Loucy (cell line): ENCODE results near the gene RYR2.

Source experiments
- H2AFZ ChIP-seq: fragments of 200-600 bp; sonication (generic); 2 replicates; pipeline ENCODE4 v1.6.0; 2016; ENCODE audit warnings: antibody characterized with exemption, mild to moderate bottlenecking, low read length, moderate library complexity
- H3F3A ChIP-seq: fragments of 200-600 bp; 2 replicates; pipeline ENCODE4 v1.6.0; 2016; ENCODE audit warnings: antibody characterized with exemption, low read depth, mild to moderate bottlenecking
- H3K27me3 ChIP-seq: fragments of 200-600 bp; sonication (generic); 2 replicates; pipeline ENCODE4 v1.6.1; 2014; ENCODE audit warnings: low read length, mild to moderate bottlenecking; ENCODE audit not compliant: insufficient read depth, poor library complexity, severe bottlenecking
- H3K36me3 ChIP-seq: fragments of 200-600 bp; sonication (generic); 2 replicates; pipeline ENCODE4 v1.6.1; 2016; ENCODE audit warnings: low read length; ENCODE audit not compliant: insufficient read depth
- H3K4me1 ChIP-seq: fragments of 200-600 bp; sonication (generic); 2 replicates; pipeline ENCODE4 v1.5.1; 2014; ENCODE audit warnings: low read length, mild to moderate bottlenecking; ENCODE audit not compliant: insufficient read depth, poor library complexity, severe bottlenecking
- H3K4me2 ChIP-seq: fragments of 200-600 bp; sonication (generic); 2 replicates; pipeline ENCODE4 v1.6.0; 2014; ENCODE audit warnings: antibody characterized with exemption, low read length, low read depth, mild to moderate bottlenecking; ENCODE audit not compliant: poor library complexity, severe bottlenecking
- H3K4me3 ChIP-seq: fragments of 200-600 bp; sonication (generic); 2 replicates; pipeline ENCODE4 v1.5.1; 2014; ENCODE audit warnings: low read length, mild to moderate bottlenecking, mixed read lengths; ENCODE audit not compliant: poor library complexity, severe bottlenecking
- H3K79me2 ChIP-seq: fragments of 200-600 bp; sonication (generic); 2 replicates; pipeline ENCODE4 v1.6.1; 2014; ENCODE audit warnings: low read length; ENCODE audit not compliant: insufficient read depth
- H3K9ac ChIP-seq: fragments of 200-600 bp; sonication (generic); 2 replicates; pipeline ENCODE4 v1.6.0; 2014; ENCODE audit warnings: mild to moderate bottlenecking, low read depth, low read length, moderate library complexity; ENCODE audit not compliant: poor library complexity, severe bottlenecking
- H3K9me2 ChIP-seq: fragments of 200-600 bp; sonication (generic); replicated peaks from 2 replicates; pipeline ENCODE4 v1.6.1; 2016; ENCODE audit warnings: low read depth, low read length, mixed read lengths
- H3K9me3 ChIP-seq: fragments of 200-600 bp; sonication (generic); 2 replicates; pipeline ENCODE4 v1.6.1; 2014; ENCODE audit warnings: mild to moderate bottlenecking, antibody characterized with exemption, low read length, low read depth; ENCODE audit not compliant: insufficient read depth
- H4K20me1 ChIP-seq: fragments of 200-600 bp; sonication (generic); 2 replicates; pipeline ENCODE4 v1.6.0; 2014; ENCODE audit warnings: antibody characterized with exemption, low read length, mild to moderate bottlenecking; ENCODE audit not compliant: insufficient read depth, poor library complexity, severe bottlenecking
- CTCF ChIP-seq: fragments of 200-600 bp; sonication (generic); conservative IDR thresholded peaks from 2 replicates; pipeline ENCODE4 v1.5.1; 2014; ENCODE audit warnings: mild to moderate bottlenecking, antibody characterized with exemption, low read length
- EZH2phosphoT487 ChIP-seq: fragments of 200-600 bp; IDR thresholded peaks from 2 replicates; pipeline ENCODE4 v1.6.1; 2018; ENCODE audit warnings: antibody characterized with exemption, mild to moderate bottlenecking, moderate library complexity, borderline replicate concordance

RYR2 gene

GRCh38 chr1:237058470-237058869 is 16.5 kb downstream of the RYR2 start:
- Histone ChIP-seq H3K79me2 (no peaks in the 10 kb centered on the region), H3K9me2 (no peaks in the 10 kb centered on the region), H3K9ac (no peak overlapping the region), H4K20me1 (no peaks in the 10 kb centered on the region), H3K36me3 (no peaks in the 10 kb centered on the region), H3F3A (no peaks in the 10 kb centered on the region), H2AFZ (no peak overlapping the region), H3K4me3 (no peak overlapping the region), H3K27me3 (no peaks in the 10 kb centered on the region), H3K9me3 (peaks cover 2% of the 10 kb centered on the region; the same call in 1 of the 2 replicates), H3K4me2 (no peak overlapping the region), H3K4me1 (no peaks in the 10 kb centered on the region)
- TF ChIP-seq CTCF: no peak
- TF ChIP-seq EZH2phosphoT487: no peak

GRCh38 chr1:237059244-237059643 is 17.3 kb downstream of the RYR2 start:
- no peak overlapping the region for H3K4me3 ChIP-seq
- H3K27me3 ChIP-seq: no peaks in the 10 kb centered on the region
- no peaks in the 10 kb centered on the region for H3K36me3 ChIP-seq
- H3K79me2 ChIP-seq: no peaks in the 10 kb centered on the region
- no peak overlapping the region for H3K4me2 ChIP-seq
- no peaks in the 10 kb centered on the region for H4K20me1 ChIP-seq
- H3K9me2 ChIP-seq: no peaks in the 10 kb centered on the region
- no peaks in the 10 kb centered on the region for H3K4me1 ChIP-seq
- TF ChIP-seq EZH2phosphoT487: no peak
- TF ChIP-seq CTCF: no peak
- no peaks in the 10 kb centered on the region; the same call in 1 of the 2 replicates for H3K9me3 ChIP-seq
- no peak overlapping the region for H3K9ac ChIP-seq
- no peak overlapping the region for H2AFZ ChIP-seq
- no peaks in the 10 kb centered on the region for H3F3A ChIP-seq

DNA sequence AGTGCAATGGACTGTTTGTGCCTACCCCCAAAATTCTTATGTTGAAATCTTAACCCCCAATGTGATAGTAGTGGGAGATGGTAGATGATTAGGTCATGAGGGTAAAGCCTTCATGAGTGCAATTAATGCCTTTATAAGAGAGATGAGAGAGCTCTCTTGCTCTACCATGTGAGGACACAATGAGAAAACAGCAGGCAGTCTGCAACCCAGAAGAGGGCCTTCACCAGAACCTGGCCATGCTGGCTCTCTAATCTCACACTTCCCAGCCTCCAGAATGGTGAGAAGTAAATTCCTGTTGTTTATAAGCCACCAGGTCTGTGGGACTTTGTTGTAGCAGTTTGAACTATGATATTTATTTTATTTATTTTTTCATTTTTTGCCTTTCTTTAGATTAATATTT is 21.0 kb downstream of the RYR2 start:
- H3K4me3 ChIP-seq: no peak overlapping the region
- no peaks in the 10 kb centered on the region for H3F3A ChIP-seq
- H3K36me3 ChIP-seq: no peaks in the 10 kb centered on the region
- no peaks in the 10 kb centered on the region for H3K79me2 ChIP-seq
- H3K9ac ChIP-seq: no peak overlapping the region
- H3K9me3 ChIP-seq: no peaks in the 10 kb centered on the region
- TF ChIP-seq CTCF: no peak
- no peak for TF ChIP-seq EZH2phosphoT487
- no peak overlapping the region for H2AFZ ChIP-seq
- no peaks in the 10 kb centered on the region for H3K9me2 ChIP-seq
- H3K27me3 ChIP-seq: no peaks in the 10 kb centered on the region
- no peaks in the 10 kb centered on the region for H3K4me1 ChIP-seq
- H3K4me2 ChIP-seq: no peak overlapping the region
- no peaks in the 10 kb centered on the region for H4K20me1 ChIP-seq
